ENCODE measurements around the gene CLEC5A.
"Not testable (repeated sequence)": the region's sequence is repeated elsewhere in the genome, so short reads cannot be mapped to it uniquely, and the experiment has no call there.

Gene CLEC5A

GRCh38 chr7:141946796-141947195 is at the start of gene CLEC5A:
Gene CLEC5A (minus strand): TSS chr7:141946974. CDS start chr7:141946292, 682 bp downstream.
- in situ Hi-C loops (cut with MboI; ENCODE audit: low sequenced_read_pairs), result no loop called here

- in situ Hi-C loops (cut with MboI; ENCODE audit: low sequenced_read_pairs), result no loop called here
Observed at GRCh38 chr7:141993354-141993753, 46.6 kb upstream of the CLEC5A start.

GRCh38 chr7:141992688-141993087 is 45.9 kb upstream of the CLEC5A start:
- in situ Hi-C loops (cut with MboI; ENCODE audit: low sequenced_read_pairs), result no loop called here

- in situ Hi-C loops (cut with MboI; ENCODE audit: low sequenced_read_pairs), result no loop called here
Observed at GRCh38 chr7:141992156-141992555, 45.4 kb upstream of the CLEC5A start.

GRCh38 chr7:141991140-141991539 is 44.4 kb upstream of the CLEC5A start:
- in situ Hi-C loops (cut with MboI; ENCODE audit: low sequenced_read_pairs), result no loop called here

- in situ Hi-C loops (cut with MboI; ENCODE audit: low sequenced_read_pairs), result no loop called here
Observed at GRCh38 chr7:141990011-141990725, 43.4 kb upstream of the CLEC5A start.

GRCh38 chr7:141987803-141988202 is 41.0 kb upstream of the CLEC5A start:
- in situ Hi-C loops (cut with MboI; ENCODE audit: low sequenced_read_pairs), result not testable (repeated sequence)

GRCh38 chr7:141986923-141987322 is 40.1 kb upstream of the CLEC5A start:
- in situ Hi-C loops (cut with MboI; ENCODE audit: low sequenced_read_pairs), result no loop called here

- in situ Hi-C loops (cut with MboI; ENCODE audit: low sequenced_read_pairs), result not testable (repeated sequence)
Observed at GRCh38 chr7:141985926-141986325, 39.2 kb upstream of the CLEC5A start.

- in situ Hi-C loops (cut with MboI; ENCODE audit: low sequenced_read_pairs), result no loop called here
Observed at GRCh38 chr7:141979568-141979967, 32.8 kb upstream of the CLEC5A start.

GRCh38 chr7:141978351-141978750 is 31.6 kb upstream of the CLEC5A start:
- in situ Hi-C loops (cut with MboI; ENCODE audit: low sequenced_read_pairs), result no loop called here

- in situ Hi-C loops (cut with MboI; ENCODE audit: low sequenced_read_pairs), result no loop called here
Observed at GRCh38 chr7:141976524-141977245, 29.9 kb upstream of the CLEC5A start.

- in situ Hi-C loops (cut with MboI; ENCODE audit: low sequenced_read_pairs), result no loop called here
Observed at GRCh38 chr7:141975806-141976523, 29.2 kb upstream of the CLEC5A start.

GRCh38 chr7:141974831-141975230 is 28.1 kb upstream of the CLEC5A start:
- in situ Hi-C loops (cut with MboI; ENCODE audit: low sequenced_read_pairs), result loop anchor here (25.0 kb wide), 1 partner anchor 212 kb away; no protein-coding TSS in a partner anchor

- in situ Hi-C loops (cut with MboI; ENCODE audit: low sequenced_read_pairs), result loop anchor here (25.0 kb wide), 1 partner anchor 214 kb away; no protein-coding TSS in a partner anchor
Observed at GRCh38 chr7:141973673-141974072, 26.9 kb upstream of the CLEC5A start, which contains the start of gene TAS2R38. Gene TAS2R38 (minus strand): TSS chr7:141973773. CDS start chr7:141973689, 84 bp downstream.

GRCh38 chr7:141960687-141961422 is 14.1 kb upstream of the CLEC5A start:
- in situ Hi-C loops (cut with MboI; ENCODE audit: low sequenced_read_pairs), result loop anchor here (25.0 kb wide), 1 partner anchor 226 kb away; no protein-coding TSS in a partner anchor

- in situ Hi-C loops (cut with MboI; ENCODE audit: low sequenced_read_pairs), result loop anchor here (25.0 kb wide), 1 partner anchor 231 kb away; no protein-coding TSS in a partner anchor
Observed at GRCh38 chr7:141956084-141956483, 9.3 kb upstream of the CLEC5A start.

- in situ Hi-C loops (cut with MboI; ENCODE audit: low sequenced_read_pairs), result loop anchor here (25.0 kb wide), 1 partner anchor 233 kb away; no protein-coding TSS in a partner anchor
Observed at GRCh38 chr7:141954334-141954733, 7.6 kb upstream of the CLEC5A start.

- in situ Hi-C loops (cut with MboI; ENCODE audit: low sequenced_read_pairs), result loop anchor here (25.0 kb wide), 1 partner anchor 235 kb away; no protein-coding TSS in a partner anchor
Observed at GRCh38 chr7:141952461-141952860, 5.7 kb upstream of the CLEC5A start.

- in situ Hi-C loops (cut with MboI; ENCODE audit: low sequenced_read_pairs), result loop anchor here (25.0 kb wide), 1 partner anchor 236 kb away; no protein-coding TSS in a partner anchor
Observed at GRCh38 chr7:141950806-141951205, 4.0 kb upstream of the CLEC5A start.

Measured in HL-60/S4 treated with phorbol 12-myristate 13-acetate at 8.2 ng/mL for 4 days and 3 days (cell line).